Measurements from ENCODE around the gene GOLGA3. TPM values are rescaled to one million over a fixed set of nuclear protein-coding genes. Genes with fewer than 3 reads are reported as not detected.
A peak's percentile ranks its signal among the peaks of the same experiment; 100 is the strongest.
"Not testable (repeated sequence)": the region's sequence is repeated elsewhere in the genome, so short reads cannot be mapped to it uniquely, and the experiment has no call there.

The GOLGA3 gene
- polyA plus RNA-seq, 3 donors, result 27.3 to 36.7 (median 34.5) TPM

DNA sequence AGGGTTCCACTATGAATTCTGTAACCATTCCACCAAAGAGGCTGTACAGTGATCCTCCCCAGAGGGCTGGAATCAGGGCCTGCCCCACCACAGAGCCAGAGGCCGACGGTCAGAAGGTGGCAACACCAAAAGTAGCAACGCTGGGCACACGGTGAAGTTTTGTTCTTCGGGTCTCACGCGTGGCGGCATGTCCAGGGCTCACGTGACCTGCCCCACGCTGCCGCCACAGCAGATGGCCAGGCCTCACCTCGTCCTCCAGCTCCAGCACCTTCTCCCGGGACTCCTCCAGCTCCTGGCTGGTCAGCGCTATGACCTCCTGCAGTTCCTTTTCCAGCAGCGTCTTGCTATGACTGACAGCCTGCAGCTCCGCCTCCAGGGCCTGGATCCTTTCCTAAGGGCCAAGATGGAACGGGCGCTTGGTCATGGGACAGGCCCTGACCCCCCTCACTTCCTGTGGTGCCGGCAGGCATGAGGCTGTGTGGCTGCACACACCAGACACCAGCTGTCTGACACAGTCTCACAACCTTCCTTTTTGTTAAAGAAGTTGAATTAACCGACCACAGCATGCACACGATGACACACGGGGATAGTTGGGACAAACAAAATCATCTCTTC, 44.6 kb downstream of the GOLGA3 start:
- no peak for DNase-seq

- no peak for DNase-seq
These were observed 46.7 kb downstream of the GOLGA3 start for GRCh38 chr12:132781938-132782337.

GRCh38 chr12:132779781-132780353, 48.8 kb downstream of the GOLGA3 start:
- DNase-seq, result no peak

DNA sequence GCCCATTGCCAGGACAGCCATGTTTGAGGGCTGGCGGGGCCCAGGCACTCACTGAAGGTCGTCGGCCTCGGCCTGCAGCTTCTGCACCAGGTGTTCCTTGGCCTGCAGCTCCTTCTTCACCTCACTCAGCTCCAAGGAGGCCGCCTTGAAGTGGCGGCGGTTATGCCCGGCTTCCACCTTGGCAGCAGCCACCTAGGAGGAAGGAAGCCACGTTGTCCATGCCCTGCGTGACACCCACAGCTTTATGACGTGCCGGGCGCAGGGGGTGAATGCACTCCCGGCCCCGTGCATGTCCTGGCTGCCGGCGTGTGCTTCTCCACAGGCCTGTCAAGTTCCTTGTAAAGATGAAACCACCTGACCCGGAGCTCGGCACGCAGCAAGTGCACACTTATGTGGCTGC, 51.1 kb downstream of the GOLGA3 start:
- DNase-seq, result no peak

DNA sequence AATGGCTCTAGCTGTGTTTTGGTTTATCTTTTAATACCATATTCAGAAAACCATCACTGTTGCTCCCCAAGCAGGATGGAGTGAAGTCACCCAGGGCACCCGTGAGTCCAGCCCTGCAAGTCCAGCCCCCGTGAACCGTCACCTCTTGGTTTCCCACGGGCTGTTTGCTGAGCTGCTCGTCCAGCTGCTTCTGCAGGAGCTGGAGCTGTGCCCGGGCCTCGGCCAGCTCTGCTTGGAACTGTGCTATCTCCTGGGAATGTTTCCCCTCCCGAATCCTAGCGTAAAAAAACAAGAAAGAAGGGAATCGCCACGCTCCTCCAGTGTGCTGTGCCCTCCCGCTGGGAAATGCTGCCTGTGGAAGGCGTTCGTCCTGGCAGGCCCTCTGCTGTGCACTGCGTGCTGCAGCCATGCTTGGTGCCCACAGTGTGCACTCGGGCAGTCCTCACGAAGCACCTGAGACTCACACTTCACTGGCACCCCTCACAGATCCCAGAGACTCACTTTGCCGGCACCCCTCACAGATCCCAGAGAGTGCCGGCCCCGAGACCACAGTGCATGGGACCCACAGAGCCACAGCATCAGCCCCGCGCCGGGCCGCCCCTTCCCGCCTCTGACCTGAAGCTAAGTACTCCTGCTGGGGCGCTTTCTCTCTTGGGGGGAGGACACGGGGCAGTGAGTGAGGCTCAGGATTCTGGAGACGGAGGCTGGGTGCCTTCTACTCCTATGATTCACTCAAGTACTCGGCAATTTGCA, 51.7 kb downstream of the GOLGA3 start:
- DNase-seq, result no peak

DNA sequence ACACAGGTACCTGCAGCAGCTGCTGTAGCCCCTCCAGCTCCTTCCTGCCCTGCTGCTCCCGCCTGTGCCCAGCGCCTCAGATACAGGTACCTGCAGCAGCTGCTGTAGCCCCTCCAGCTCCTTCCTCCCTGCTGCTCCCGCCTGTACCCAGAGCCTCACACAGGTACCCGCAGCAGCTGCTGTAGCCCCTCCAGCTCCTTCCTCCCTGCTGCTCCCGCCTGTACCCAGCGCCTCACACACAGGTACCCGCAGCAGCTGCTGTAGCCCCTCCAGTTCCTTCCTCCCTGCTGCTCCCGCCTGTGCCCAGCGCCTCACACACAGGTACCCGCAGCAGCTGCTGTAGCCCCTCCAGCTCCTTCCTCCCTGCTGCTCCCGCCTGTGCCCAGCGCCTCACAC, 52.4 kb downstream of the GOLGA3 start:
- DNase-seq, result not testable (repeated sequence)

DNA sequence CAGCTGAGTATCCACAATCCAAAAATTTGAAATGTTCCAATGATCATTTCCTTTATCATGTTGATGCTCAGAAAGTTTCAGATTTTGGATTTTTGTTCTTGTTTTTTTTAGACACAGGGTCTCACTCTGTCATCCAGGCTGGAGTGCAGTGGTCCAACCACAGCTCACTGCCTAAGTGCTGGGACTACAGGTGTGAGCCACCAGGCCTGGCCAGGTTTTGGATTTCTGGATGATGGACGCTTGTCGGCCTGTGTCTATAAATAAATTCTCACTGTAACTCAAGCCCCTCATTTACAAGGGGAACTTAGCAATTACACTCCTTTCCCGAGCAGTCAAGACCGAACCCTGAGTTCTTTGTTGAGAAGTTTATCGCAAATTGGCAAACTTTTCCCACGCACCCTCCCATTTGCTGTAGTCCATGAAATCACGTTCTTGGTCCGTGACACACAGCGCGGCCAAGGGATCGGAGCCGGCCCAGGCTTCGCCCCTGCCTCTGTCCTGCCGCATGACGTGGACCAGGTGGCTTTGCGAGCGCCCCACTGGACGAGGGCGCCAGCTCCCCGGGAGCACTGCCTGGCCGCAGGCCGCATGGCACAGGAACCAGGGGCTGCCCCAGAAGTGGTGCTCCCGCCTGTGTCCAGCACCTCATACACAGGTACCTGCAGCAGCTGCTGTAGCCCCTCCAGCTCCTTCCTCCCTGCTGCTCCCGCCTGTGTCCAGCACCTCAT, 53.0 kb downstream of the GOLGA3 start:
- DNase-seq, result no peak

- no peak for DNase-seq
These were observed 53.9 kb downstream of the GOLGA3 start for GRCh38 chr12:132774646-132775275.

DNA sequence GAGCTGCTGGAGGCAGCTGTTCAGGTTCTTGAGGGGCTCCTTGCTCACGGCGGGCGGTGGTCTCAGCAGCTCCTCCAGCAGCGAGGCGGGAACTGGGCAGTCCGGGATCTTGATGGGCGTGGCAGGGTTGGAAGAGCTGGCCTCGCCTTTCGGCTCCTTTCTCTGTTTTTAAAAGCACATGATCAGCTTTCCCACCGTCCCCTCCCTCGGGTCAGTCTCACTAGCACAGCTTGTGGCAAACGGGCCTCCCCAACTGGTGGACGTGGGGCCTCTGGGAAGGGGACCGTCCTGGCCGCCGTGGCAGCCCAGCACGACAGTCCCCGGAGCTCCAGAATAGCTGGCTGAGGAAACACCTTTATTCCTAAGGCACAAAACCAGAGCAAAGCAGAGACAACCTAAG, 54.5 kb downstream of the GOLGA3 start:
- DNase-seq, result no peak

GRCh38 chr12:132773077-132773955, 55.4 kb downstream of the GOLGA3 start:
- DNase-seq, result no peak

- DNase-seq, result peak; percentile 69
These were observed 56.1 kb downstream of the GOLGA3 start for GRCh38 chr12:132772606-132773005.

DNA sequence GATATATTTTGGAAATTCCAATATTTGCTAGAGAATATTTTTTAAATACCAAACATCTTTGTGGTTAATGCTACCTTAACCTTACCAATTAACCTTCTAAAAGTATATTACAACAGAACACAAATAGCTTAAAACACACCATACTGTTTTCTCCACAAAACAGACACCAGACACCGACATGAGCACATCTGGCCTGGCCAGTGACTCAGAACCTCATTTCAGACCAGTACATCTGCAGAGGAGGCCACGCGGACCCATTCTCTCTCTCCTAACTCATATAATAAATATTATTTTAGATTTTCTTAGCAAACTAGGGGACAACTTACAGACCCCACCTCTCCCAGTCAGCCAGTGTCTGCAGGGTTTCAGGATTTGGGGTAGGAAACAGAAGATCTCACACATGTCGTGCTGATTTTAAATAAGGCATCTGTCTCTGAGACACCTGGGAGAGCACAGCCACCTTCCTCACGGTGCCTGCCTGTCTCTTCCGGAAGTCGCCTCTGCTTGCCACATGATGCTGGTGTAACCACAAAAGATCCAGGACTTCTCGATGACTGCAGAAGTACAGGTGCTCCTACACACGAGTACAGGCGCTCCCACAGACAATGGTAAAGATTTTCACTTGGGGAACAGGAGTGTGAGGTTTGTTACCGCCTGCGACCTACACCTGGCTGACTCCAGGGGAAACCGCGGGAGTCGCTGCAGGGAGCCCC, 57.4 kb downstream of the GOLGA3 start:
- DNase-seq, result no peak

- DNase-seq, result no peak
These were observed 62.1 kb downstream of the GOLGA3 start for GRCh38 chr12:132766380-132767085.

DNA sequence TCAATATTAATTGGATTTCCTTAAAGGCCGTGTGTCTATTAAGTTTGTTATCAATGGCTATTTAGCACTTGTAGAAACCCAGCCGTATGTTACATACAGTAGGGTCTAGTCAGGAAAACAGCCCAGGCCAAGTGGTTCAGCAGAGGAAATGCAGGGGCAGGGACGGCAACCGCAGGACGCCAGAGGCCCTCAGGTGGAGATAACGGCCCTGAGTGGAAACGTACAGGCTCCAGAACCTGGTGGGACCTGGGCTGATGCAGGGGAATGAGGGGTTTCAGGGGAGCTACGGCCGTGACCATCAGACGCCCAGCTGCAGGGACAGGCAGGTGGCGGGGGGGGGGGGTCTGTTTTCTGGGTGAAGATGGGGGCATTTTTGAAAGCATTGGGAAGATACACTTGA, 63.3 kb downstream of the GOLGA3 start:
- no peak for DNase-seq

DNA sequence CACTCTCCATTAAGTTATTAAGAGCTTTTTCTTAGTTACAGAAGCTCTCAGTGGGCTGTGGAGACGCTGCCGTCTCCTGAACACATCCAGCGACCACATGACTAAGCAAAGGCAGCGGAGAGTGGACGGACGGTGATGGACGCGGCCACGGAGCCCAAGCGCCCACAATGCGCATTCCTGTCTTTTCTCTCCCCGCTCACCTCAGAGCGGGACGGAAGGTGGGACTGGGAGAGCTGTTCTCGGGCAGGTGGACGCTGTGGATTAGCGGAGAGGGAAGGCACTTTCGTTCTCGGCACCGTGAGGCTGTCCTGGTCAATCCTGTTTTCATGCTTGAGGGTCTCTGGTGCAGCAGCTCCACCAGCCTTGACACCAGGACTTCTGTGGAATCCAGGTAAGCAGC, 64.4 kb downstream of the GOLGA3 start:
- DNase-seq, result no peak

DNA sequence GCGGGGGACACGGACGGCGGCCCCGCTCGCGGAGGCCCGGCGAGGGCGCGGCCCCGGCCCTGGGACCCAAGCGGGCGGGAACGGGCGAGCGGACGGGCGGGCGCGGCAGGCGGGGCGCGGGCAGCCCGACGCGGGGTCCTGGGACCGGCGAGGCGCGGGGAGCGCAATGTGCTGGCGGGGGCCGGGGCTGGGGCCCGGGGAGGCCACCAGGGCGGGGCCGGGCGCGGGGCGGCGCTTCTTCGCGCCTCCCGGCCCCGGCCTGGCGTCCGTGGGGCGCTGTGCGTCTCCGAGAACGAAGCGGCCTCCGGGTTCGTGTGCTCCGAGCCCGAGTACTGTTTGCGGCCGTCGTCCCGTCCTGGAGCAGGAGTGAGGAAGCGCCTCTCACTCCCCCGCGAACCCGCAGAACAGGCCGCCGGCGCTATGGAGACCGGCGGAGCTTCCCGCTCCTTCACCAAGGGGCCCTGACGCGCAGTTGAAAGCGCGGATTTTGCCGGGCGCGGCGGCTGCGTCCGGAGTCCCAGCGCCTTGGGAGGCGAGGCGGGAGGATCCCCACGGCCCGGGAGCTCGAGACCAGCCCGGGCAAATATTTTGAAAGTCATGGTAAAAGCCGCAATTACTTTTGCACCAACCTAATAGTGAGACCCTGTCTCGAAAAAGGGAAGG, 66.6 kb downstream of the GOLGA3 start:
- peak; percentile 90 for DNase-seq

GRCh38 chr12:132761032-132761920, 67.4 kb downstream of the GOLGA3 start, which contains the start of gene ANKLE2:
Gene ANKLE2, minus strand, starts transcription at chr12:132761832. Its CDS starts 34 bp downstream, at chr12:132761798.
- no peak for DNase-seq

- DNase-seq, result no peak
These were observed 69.3 kb downstream of the GOLGA3 start for GRCh38 chr12:132759359-132759758.

All from renal pelvis (tissue), 4 donors.